SH-SY5Y (cell line): ENCODE results near the gene FBXL17.
A peak's percentile ranks its signal among the peaks of the same experiment; 100 is the strongest.

Experiments
- GATA2 ChIP-seq: IDR thresholded peaks from 2 replicates; pipeline ENCODE4 v1.6.1; 2011; ENCODE audit warnings: mild to moderate bottlenecking, low read depth, low read length
- GATA3 ChIP-seq: IDR thresholded peaks from 2 replicates; pipeline ENCODE4 v1.6.1; 2011; ENCODE audit warnings: low read depth, mild to moderate bottlenecking, low read length, moderate library complexity

The FBXL17 gene

DNA sequence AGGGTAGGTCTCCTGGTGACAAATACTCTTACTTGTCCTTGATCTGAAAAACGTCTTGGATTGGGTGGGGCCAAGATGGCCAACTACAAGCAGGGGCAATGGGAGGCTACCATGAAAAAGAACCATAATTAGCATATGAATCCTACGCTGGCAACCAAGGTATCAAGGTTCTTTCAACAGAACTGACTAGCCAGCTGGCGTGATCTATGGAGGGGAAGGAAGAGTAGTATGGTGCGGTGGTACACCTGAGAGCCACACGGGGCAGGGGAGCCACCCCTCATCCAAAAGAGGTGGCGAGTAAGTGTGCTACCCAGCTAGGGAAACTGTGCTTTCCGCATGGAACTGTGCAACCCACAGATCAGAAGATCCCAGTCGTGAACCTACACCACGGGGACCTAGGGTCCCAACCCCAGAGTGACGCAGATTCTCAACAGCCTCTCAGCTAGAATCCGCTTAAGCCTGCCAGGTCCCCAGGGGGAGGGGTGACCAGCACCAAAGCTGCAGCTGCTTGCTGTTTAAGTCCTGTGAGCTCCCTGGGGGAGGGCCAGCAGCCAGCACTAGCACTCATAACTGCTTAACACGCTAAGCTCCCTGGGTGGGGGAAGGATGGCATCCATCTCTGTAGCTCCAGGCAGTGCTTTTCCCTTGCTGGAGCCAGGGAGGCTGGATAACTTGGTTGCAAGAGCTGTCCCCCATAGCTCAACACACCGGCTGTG is 334.8 kb downstream of the FBXL17 start:
- TF ChIP-seq GATA3 (no peak), GATA2 (no peak)

DNA sequence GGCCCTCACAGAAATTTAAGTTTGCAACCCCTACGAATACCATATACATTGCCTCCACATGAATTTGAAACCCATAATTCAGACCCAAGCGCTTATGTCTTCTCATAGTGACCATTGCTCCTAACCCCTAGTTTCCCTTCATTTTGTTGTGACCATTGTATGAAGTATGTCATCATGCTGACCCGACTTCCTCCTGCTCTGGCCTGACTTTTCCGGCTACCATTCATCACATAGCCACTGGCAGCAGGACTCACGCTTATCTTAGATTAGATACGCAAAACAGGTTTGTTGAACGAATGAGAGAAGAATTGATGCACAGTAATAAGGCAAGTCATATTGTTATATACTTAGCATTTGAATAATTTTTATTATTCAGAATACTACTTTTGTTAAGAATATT is 345.4 kb downstream of the FBXL17 start:
- TF ChIP-seq GATA3: no peak
- no peak for TF ChIP-seq GATA2

DNA sequence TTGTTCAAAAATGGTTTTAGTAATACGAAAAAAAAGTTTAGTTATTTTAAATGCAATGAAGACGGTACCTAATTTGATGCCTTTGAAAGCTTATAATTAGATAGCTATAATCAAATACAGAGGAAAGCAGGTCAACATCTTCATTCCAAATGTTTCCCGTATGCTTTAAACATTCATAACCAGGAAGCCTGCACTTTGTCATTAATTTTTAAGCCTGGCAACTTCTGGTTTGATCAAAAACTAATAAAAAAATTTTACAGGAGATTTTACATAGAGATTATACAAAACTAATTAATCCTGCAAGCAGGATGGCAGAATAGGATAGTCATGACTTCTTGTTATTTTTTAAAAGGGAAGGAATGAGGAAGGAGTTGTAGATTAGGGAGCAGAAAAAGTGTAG is 353.0 kb downstream of the FBXL17 start:
- TF ChIP-seq GATA3 (peak; percentile 70), GATA2 (no peak)

DNA sequence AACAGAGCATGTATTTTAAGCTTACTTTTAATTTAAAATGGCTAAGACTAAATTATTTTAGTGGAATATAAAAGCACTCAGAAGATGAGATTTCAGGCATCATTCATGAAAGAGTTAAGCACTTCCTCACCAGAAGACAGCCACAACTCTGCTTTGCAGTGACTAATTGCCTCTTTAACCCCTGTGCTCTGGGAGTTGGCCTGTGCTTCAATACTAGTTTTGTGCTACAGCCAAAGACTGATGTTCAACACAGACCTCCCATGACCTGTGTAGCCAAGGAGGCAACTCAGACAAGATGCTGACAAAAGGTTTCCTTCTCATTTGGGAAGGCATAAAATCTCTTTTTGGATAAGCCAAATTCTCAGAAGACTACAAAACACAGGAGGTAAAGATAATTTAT is 353.5 kb downstream of the FBXL17 start:
- TF ChIP-seq GATA2: no peak
- no peak for TF ChIP-seq GATA3

- TF ChIP-seq GATA3: no peak
- no peak for TF ChIP-seq GATA2
These were observed 355.9 kb downstream of the FBXL17 start for GRCh38 chr5:108025957-108026356.

DNA sequence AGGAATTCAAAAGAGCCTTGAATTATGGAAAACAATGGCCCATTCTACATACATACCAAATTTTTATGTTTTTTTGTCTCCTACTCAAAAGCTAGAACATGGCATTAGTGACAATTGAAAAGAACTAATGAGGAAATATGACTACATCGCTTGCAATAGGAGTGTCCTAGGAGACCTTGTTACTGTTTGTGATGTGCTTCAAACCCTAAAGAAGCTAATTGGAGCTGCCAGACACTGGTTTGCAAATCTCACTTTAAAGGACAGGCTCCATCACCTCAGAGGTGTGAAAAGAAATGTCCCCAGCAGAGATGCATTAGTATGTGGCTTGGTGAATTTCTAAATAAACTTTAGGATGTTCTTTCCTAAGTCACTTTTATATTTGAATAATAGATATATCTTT is 356.9 kb downstream of the FBXL17 start:
- no peak for TF ChIP-seq GATA2
- no peak for TF ChIP-seq GATA3

DNA sequence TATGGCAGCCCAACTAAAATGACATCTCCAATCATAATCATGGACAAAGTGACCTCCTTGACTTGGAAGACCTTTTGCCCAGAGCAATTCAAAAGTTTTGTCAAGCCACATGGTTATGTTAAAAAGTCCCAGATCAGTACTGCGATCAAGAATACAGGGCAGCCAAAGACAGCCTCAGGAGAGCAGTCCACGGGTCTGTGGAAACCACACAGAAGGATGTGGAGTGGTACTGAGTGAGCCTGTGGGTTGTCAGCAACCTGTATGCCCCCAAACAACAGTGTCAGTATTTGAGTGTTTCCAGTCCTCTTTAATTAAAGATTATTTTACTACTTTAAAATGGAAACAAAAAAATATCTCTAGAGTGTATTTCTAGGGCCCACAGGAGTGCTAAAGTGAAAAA is 365.8 kb downstream of the FBXL17 start:
- no peak for TF ChIP-seq GATA3
- no peak for TF ChIP-seq GATA2

- TF ChIP-seq GATA2 (no peak), GATA3 (no peak)
These were observed 375.1 kb downstream of the FBXL17 start for GRCh38 chr5:108006791-108007190.

GRCh38 chr5:108003178-108003577 is 378.7 kb downstream of the FBXL17 start:
- TF ChIP-seq GATA3 (peak; percentile 28; the same call in 1 of the 2 replicates), GATA2 (no peak)

GRCh38 chr5:108001222-108001621 is 380.7 kb downstream of the FBXL17 start:
- TF ChIP-seq GATA2 (no peak), GATA3 (no peak)

DNA sequence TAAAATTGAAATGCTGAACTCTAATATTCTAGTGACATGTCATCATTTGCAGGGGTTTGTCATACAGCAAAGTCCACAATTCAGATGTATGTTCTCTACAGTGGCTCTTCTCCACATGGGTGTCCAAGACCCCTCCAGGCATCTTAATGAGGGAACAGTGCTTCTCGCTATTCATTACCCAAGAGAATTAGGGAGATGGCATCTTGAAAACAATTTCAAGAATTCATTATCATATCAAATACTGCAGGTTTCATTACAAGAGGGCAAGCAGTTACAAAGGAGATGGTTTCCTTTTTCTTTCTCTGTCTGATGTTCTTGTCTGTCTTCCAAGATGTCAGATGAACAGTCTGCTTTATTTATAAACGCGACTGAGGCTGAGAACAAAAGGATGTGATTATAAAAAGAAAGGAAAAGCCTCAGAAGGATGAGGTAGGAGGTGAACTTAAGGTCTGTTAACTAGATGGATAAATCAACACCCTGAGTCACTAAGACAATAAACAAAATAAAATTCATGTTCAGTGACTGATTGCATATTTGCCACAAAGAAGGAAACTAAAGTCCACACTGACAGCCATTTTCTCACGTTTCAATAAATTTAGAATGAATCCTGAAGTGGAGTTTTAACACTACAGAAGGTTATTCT is 384.4 kb downstream of the FBXL17 start:
- no peak for TF ChIP-seq GATA2
- TF ChIP-seq GATA3: no peak

- no peak for TF ChIP-seq GATA2
- no peak for TF ChIP-seq GATA3
These were observed 388.6 kb downstream of the FBXL17 start for GRCh38 chr5:107993341-107993740.

DNA sequence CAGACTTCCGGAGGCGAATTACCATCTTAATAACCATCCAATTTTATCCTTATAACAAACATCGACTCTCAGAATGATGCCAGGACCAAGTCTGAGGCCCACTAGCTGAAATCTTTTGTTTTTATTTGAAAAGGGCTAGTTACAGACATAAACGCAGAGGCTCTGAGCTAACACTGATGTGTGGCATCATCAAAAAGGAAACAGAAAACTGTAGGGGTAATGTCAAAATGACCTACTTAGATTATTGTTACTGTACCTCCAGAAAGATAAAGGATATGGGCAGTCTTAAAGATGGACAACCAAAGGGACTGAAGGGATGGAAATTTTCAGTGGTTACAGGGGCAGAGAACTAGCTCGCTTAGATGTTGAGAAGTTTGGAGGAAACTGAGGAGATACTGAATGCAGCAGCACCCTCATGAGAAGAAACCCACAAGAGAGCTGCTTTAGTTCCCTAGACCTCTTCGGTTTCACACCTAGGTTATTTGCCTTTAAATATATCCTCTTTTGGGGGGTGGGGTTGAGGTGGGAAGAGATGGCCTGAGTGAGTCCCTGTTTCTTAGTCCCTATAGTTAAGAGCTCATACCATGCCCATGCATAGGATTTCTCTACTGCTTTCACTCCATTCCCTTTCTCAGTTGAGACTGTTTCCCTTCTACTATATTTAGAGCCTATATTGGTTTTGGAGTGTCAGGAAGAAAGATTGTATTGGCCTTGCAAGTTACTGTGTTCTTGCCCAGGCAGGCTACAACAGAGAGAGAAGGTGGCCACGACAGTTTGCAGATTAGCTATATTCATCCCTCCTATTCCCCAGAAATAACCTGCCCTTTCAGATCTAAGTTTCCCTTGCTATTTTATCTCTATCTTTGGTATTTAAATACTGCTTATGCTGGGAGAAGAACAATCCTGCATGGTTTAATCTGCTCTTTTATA is 390.8 kb downstream of the FBXL17 start:
- no peak for TF ChIP-seq GATA3
- no peak for TF ChIP-seq GATA2

GRCh38 chr5:107985144-107985543 is 396.8 kb downstream of the FBXL17 start:
- no peak for TF ChIP-seq GATA2
- no peak for TF ChIP-seq GATA3
